Common myeloid progenitor, CD34-positive (primary cell): ENCODE results near the gene LILRB3.

Experiments used
- CTCF ChIA-PET: fragments of 350-600 bp; sonication (Branson Sonifier 250); formaldehyde crosslinking; loops from one replicate; lab custom pipeline; 2021; ENCODE audit warnings: antibody characterized with exemption; lab: Charles Lee
- POLR2A ChIA-PET: fragments of 350-600 bp; sonication (Branson Sonifier 250); formaldehyde crosslinking; loops from one replicate; lab custom pipeline; 2021; ENCODE audit warnings: antibody characterized with exemption; lab: Charles Lee
- DNase-seq, 3 donors: peaks; one replicate each; pipeline versions ENCODE4 v3.0.0 to v3.0.0-alpha.2; 2013
- H3K27ac ChIP-seq, 2 experiments: 1 replicate in 1 of 2; 2 replicates in 1 of 2; pipeline ENCODE4 v1.7.0; 2013; ENCODE audit warnings: inconsistent platforms in 2 of 2, low read length in 2 of 2, mild to moderate bottlenecking in 2 of 2, low read depth in 1 of 2, moderate library complexity in 1 of 2; ENCODE audit not compliant: severe bottlenecking in 2 of 2, insufficient read depth in 1 of 2, poor library complexity in 1 of 2
- H3K27me3 ChIP-seq, 5 experiments: replicated peaks in 2 of 5; 1 replicate in 3 of 5; 2 replicates in 2 of 5; pipeline versions ENCODE4 v1.6.1 to v1.7.0; 2013; ENCODE audit warnings: low read length in 4 of 5, mild to moderate bottlenecking in 2 of 5, moderate library complexity in 2 of 5, inconsistent platforms in 1 of 5; ENCODE audit not compliant: insufficient read depth in 5 of 5, control insufficient read depth in 4 of 5
- H3K36me3 ChIP-seq, 4 experiments: 1 replicate in 2 of 4; 2 replicates in 2 of 4; pipeline versions ENCODE4 v1.6.1 to v1.7.0; 2013; ENCODE audit warnings: low read length in 3 of 4, control low read depth in 1 of 4, mild to moderate bottlenecking in 1 of 4; ENCODE audit not compliant: control insufficient read depth in 4 of 4, insufficient read depth in 4 of 4
- H3K4me1 ChIP-seq, 4 experiments: 1 replicate in 3 of 4; 2 replicates in 1 of 4; pipeline versions ENCODE4 v1.6.1 to v1.7.1; 2013; ENCODE audit warnings: low read length in 3 of 4, mild to moderate bottlenecking in 3 of 4, control low read depth in 1 of 4, inconsistent platforms in 1 of 4, moderate library complexity in 1 of 4; ENCODE audit not compliant: control insufficient read depth in 4 of 4, insufficient read depth in 4 of 4; ENCODE audit errors: control extremely low read depth in 1 of 4
- H3K4me3 ChIP-seq, 7 experiments: 1 replicate in 4 of 7; 2 replicates in 3 of 7; pipeline versions ENCODE4 v1.5.1 to v1.7.0; 2013; ENCODE audit warnings: mild to moderate bottlenecking in 7 of 7, low read length in 6 of 7, moderate library complexity in 6 of 7, inconsistent platforms in 2 of 7, low read depth in 2 of 7, control low read depth in 1 of 7; ENCODE audit not compliant: insufficient read depth in 4 of 7, control insufficient read depth in 1 of 7; ENCODE audit errors: extremely low read depth in 1 of 7
- H3K9me3 ChIP-seq, 5 experiments: 1 replicate in 4 of 5; 2 replicates in 1 of 5; pipeline versions ENCODE4 v1.6.1 to v1.7.1; 2013; ENCODE audit warnings: low read length in 4 of 5, mild to moderate bottlenecking in 2 of 5, inconsistent platforms in 1 of 5, low read depth in 1 of 5, moderate library complexity in 1 of 5; ENCODE audit not compliant: control insufficient read depth in 4 of 5, insufficient read depth in 2 of 5; ENCODE audit errors: control extremely low read depth in 1 of 5
- WGBS: methylation state at CpG from one replicate; pipeline ENCODE4 v1.1.5; 2013; ENCODE audit not compliant: insufficient coverage; 5-methylcytosine and 5-hydroxymethylcytosine counted together

LILRB3 gene

GRCh38 chr19:54191811-54192453, 30.9 kb downstream of the LILRB3 start:
- Histone ChIP-seq H3K4me3 (peak overlapping the region; percentile 67 to 94 (median 81)), H3K4me1 (peaks cover 4 to 32% (median 30%) of the 10 kb centered on the region in 4 experiments), H3K9me3 (no peaks in the 10 kb centered on the region), H3K27me3 (no peaks in the 10 kb centered on the region), H3K27ac (peak overlapping the region; percentile 96 to 98), H3K36me3 (peaks cover 3 to 27% (median 15%) of the 10 kb centered on the region in 4 experiments)
- POLR2A ChIA-PET: interaction anchor here (0.8 to 6.0 kb wide), 5 partner anchors 8 to 18 kb away, joined by 3 to 95 read pairs (median 5); partner anchors contain the start of gene RPS9
- CTCF ChIA-PET: interaction anchor here (0.7 to 2.7 kb wide), 5 partner anchors 11 to 74 kb away, joined by 3 to 13 read pairs (median 4); no protein-coding TSS in a partner anchor
- DNase-seq: no peak
- WGBS: 70% methylated on average over 17 of the region's 19 CpGs

GRCh38 chr19:54191011-54191810, 31.6 kb downstream of the LILRB3 start, which contains the start of gene TSEN34:
TSS of gene TSEN34 (plus strand) at chr19:54191308. CDS start at chr19:54191365, 57 bp downstream.
- H3K27ac ChIP-seq: peak within 1 kb of the TSS; percentile 96 to 98
- CTCF ChIA-PET: interaction anchor here (1.3 to 2.7 kb wide), 4 partner anchors 11 to 75 kb away, joined by 3 to 13 read pairs (median 6); no protein-coding TSS in a partner anchor
- whole genome bisulfite sequencing: 0% methylated on average over 58 of the region's 77 CpGs
- peaks cover 4 to 37% (median 32%) of the 10 kb centered on the region in 4 experiments for H3K4me1 ChIP-seq
- peak in 2 of 3 donors; percentile 88 to 92 for DNase-seq
- H3K27me3 ChIP-seq: no peaks in the 10 kb centered on the region
- peak within 1 kb of the TSS; percentile 67 to 94 (median 81) for H3K4me3 ChIP-seq
- no peaks in the 10 kb centered on the region for H3K9me3 ChIP-seq
- H3K36me3 ChIP-seq: peaks cover 6 to 34% (median 22%) of the 10 kb centered on the region in 4 experiments
- POLR2A ChIA-PET: interaction anchor here (0.8 to 6.0 kb wide), 5 partner anchors 9 to 19 kb away, joined by 3 to 95 read pairs (median 5); partner anchors contain the start of gene RPS9

- Histone ChIP-seq H3K27me3 (no peaks in the 10 kb centered on the region), H3K4me1 (peaks cover 4 to 37% (median 32%) of the 10 kb centered on the region in 4 experiments), H3K36me3 (peaks cover 7 to 34% (median 24%) of the 10 kb centered on the region in 4 experiments), H3K27ac (peak overlapping the region; percentile 96 to 98), H3K9me3 (no peaks in the 10 kb centered on the region), H3K4me3 (peak overlapping the region; percentile 67 to 94 (median 81))
- WGBS: 0% methylated on average over 53 of the region's 56 CpGs
- peak; percentile 99 to 100 (median 100) for DNase-seq
- ChIA-PET POLR2A (interaction anchor here (0.7 to 6.0 kb wide), 4 partner anchors 10 to 36 kb away, joined by 3 to 95 read pairs (median 16); partner anchors contain the start of gene RPS9), CTCF (interaction anchor here (1.7 to 2.7 kb wide), 3 partner anchors 12 to 19 kb away, joined by 4 to 13 read pairs (median 9); no protein-coding TSS in a partner anchor)
These were observed 32.2 kb downstream of the LILRB3 start for GRCh38 chr19:54190503-54191010.

GRCh38 chr19:54189735-54190502, 32.9 kb downstream of the LILRB3 start:
- DNase-seq: peak; percentile 100
- Histone ChIP-seq H3K27me3 (no peaks in the 10 kb centered on the region), H3K4me1 (peaks cover 4 to 37% (median 32%) of the 10 kb centered on the region in 4 experiments), H3K4me3 (peak overlapping the region; percentile 67 to 94 (median 89)), H3K9me3 (no peaks in the 10 kb centered on the region), H3K27ac (peak overlapping the region; percentile 96 to 98), H3K36me3 (peaks cover 11 to 39% (median 26%) of the 10 kb centered on the region in 4 experiments)
- WGBS: under 1% methylated on average over 65 of the region's 65 CpGs
- CTCF ChIA-PET: interaction anchor here (0.6 to 3.8 kb wide), 10 partner anchors 9 to 211 kb away, joined by 3 to 24 read pairs (median 8); partner anchors contain the start of genes LENG1 and TMC4
- POLR2A ChIA-PET: interaction anchor here (0.6 to 6.0 kb wide), 9 partner anchors 10 to 53 kb away, joined by 3 to 95 read pairs (median 5); partner anchors contain the start of genes CNOT3, LENG1 and RPS9

GRCh38 chr19:54189145-54189734, 33.6 kb downstream of the LILRB3 start, which contains the start of gene MBOAT7:
TSS of gene MBOAT7 (minus strand) at chr19:54189580. CDS start at chr19:54188508, 1,072 bp downstream.
- Histone ChIP-seq H3K27ac (peak within 1 kb of the TSS; percentile 96 to 98), H3K36me3 (peaks cover 11 to 33% (median 27%) of the 10 kb centered on the region in 4 experiments), H3K4me3 (peak within 1 kb of the TSS; percentile 67 to 94 (median 89)), H3K27me3 (no peaks in the 10 kb centered on the region), H3K4me1 (peaks cover 4 to 37% (median 32%) of the 10 kb centered on the region in 4 experiments), H3K9me3 (no peaks in the 10 kb centered on the region)
- POLR2A ChIA-PET: interaction anchor here (0.6 to 6.0 kb wide), 8 partner anchors 11 to 77 kb away, joined by 3 to 95 read pairs (median 6); partner anchors contain the start of genes CNOT3, LENG1 and RPS9
- CTCF ChIA-PET: interaction anchor here (0.6 to 4.2 kb wide), 11 partner anchors 9 to 829 kb away, joined by 3 to 28 read pairs (median 7); partner anchors contain the start of genes LENG1 and TMC4
- WGBS: 0% methylated on average over 50 of the region's 64 CpGs
- DNase-seq: no peak
